ENCODE measurements around the gene BTBD6. TPM values are rescaled to one million over a fixed set of nuclear protein-coding genes. Genes with fewer than 3 reads are reported as not detected.

Gene BTBD6
- total RNA-seq, 4 donors from 2014 or later = 48.4 to 85.9 (median 53.6) TPM

- no peak for ATAC-seq
Observed at GRCh38 chr14:105211758-105212089, 36.6 kb upstream of the BTBD6 start.

DNA sequence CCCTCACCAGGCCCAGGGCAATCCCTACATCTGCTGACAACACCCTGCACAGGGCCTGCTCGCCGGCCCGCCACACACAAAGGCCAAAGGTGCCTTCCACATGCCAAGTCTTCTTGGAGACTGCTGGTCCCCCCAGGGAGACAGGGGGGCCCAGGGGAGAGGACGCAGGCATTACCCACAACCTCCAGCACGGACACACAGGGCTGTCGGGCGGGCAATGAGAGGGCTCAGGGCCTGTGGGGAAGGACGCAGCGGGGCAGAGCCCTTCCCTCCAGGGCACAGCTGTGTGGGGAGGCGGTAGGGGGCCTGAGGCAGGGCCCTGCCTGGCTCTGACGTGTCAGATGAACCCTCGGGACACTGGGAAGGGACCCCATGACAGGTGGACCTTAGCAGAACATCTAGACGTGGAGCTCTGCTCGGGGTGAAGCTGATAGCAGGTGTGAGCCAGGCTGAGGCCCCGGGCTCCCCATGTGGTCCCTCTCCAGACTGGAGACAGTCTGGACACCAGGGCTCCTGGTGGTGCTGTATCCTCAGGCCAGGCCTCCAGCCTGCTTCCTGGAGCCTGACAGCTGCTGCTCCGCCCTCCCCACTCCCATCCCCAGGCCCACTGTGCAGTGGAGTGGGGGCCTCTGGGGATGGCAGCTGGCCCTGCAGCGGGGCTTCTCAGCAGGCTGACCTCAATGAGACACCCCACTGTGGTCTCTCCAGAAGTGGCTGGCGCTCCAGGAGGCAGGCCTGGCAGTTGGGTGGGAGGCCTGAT is 35.6 kb upstream of the BTBD6 start:
- no peak for DNase-seq
- in situ Hi-C loops (cut with MboI; ENCODE audit: low sequenced_read_pairs in 4 of 4) = loop anchor here in 1 of 4 donors (25.0 kb wide), 1 partner anchor 125 kb away; no protein-coding TSS in a partner anchor
- Histone ChIP-seq H3K27me3 (no peaks in the 10 kb centered on the region), H3K27ac (no peak overlapping the region), H3K4me1 (peaks cover 0 to 7% of the 10 kb centered on the region in 2 donors), H3K36me3 (peaks cover 0 to 24% of the 10 kb centered on the region in 2 donors), H3K4me3 (no peak overlapping the region), H3K9me3 (no peaks in the 10 kb centered on the region)
- ATAC-seq = no peak
- intact Hi-C loops (cut with DNase I; ENCODE audit: low total_unique reads) = no loop called here
- no peak for TF ChIP-seq POLR2A (IDR thresholded peaks at IDR 0.05)
- no peak for TF ChIP-seq CTCF (IDR thresholded peaks at IDR 0.05 in 4 of 5, conservative IDR thresholded peaks at IDR 0.05 in 1 of 5)

More at GRCh38 chr14:105211758-105212089, 36.6 kb upstream of the BTBD6 start:
- intact Hi-C loops (cut with DNase I; ENCODE audit: low total_unique reads) = no loop called here
- Histone ChIP-seq H3K27ac (no peak overlapping the region), H3K27me3 (no peaks in the 10 kb centered on the region), H3K9me3 (no peaks in the 10 kb centered on the region), H3K4me1 (peaks cover 4 to 7% of the 10 kb centered on the region in 2 donors), H3K4me3 (no peak overlapping the region), H3K36me3 (peaks cover 0 to 14% of the 10 kb centered on the region in 2 donors)
- in situ Hi-C loops (cut with MboI; ENCODE audit: low sequenced_read_pairs in 4 of 4) = loop anchor here in 1 of 4 donors (25.0 kb wide), 1 partner anchor 126 kb away; no protein-coding TSS in a partner anchor
- TF ChIP-seq CTCF (IDR thresholded peaks at IDR 0.05 in 4 of 5, conservative IDR thresholded peaks at IDR 0.05 in 1 of 5) = no peak
- no peak for TF ChIP-seq POLR2A (IDR thresholded peaks at IDR 0.05)
- DNase-seq = no peak

GRCh38 chr14:105213361-105213760 is 35.0 kb upstream of the BTBD6 start:
- H3K9me3 ChIP-seq = no peaks in the 10 kb centered on the region
- no peaks in the 10 kb centered on the region for H3K27me3 ChIP-seq
- H3K4me1 ChIP-seq = peaks cover 0 to 7% of the 10 kb centered on the region in 2 donors
- peaks cover 0 to 27% of the 10 kb centered on the region in 2 donors for H3K36me3 ChIP-seq
- H3K4me3 ChIP-seq = no peak overlapping the region
- in situ Hi-C loops (cut with MboI; ENCODE audit: low sequenced_read_pairs in 4 of 4) = loop anchor here in 1 of 4 donors (25.0 kb wide), 1 partner anchor 124 kb away; no protein-coding TSS in a partner anchor
- no peak for DNase-seq
- no peak overlapping the region for H3K27ac ChIP-seq
- ATAC-seq = no peak
- intact Hi-C loops (cut with DNase I; ENCODE audit: low total_unique reads) = no loop called here
- TF ChIP-seq CTCF (IDR thresholded peaks at IDR 0.05 in 4 of 5, conservative IDR thresholded peaks at IDR 0.05 in 1 of 5) (no peak), POLR2A (IDR thresholded peaks at IDR 0.05) (no peak)

GRCh38 chr14:105214324-105214915 is 33.9 kb upstream of the BTBD6 start:
- in situ Hi-C loops (cut with MboI; ENCODE audit: low sequenced_read_pairs in 4 of 4) = loop anchor here in 1 of 4 donors (25.0 kb wide), 1 partner anchor 123 kb away; no protein-coding TSS in a partner anchor
- no peaks in the 10 kb centered on the region for H3K9me3 ChIP-seq
- TF ChIP-seq POLR2A (IDR thresholded peaks at IDR 0.05) (no peak), CTCF (IDR thresholded peaks at IDR 0.05 in 4 of 5, conservative IDR thresholded peaks at IDR 0.05 in 1 of 5) (no peak)
- intact Hi-C loops (cut with DNase I; ENCODE audit: low total_unique reads) = no loop called here
- no peak overlapping the region for H3K4me3 ChIP-seq
- H3K27me3 ChIP-seq = no peaks in the 10 kb centered on the region
- no peak overlapping the region for H3K27ac ChIP-seq
- DNase-seq (no peak), ATAC-seq (no peak)
- peaks cover 0 to 32% of the 10 kb centered on the region in 2 donors for H3K36me3 ChIP-seq
- H3K4me1 ChIP-seq = peaks cover 0 to 7% of the 10 kb centered on the region in 2 donors
